Keratinocyte (primary cell): ENCODE results near the gene NPY4R2.
"Not testable (repeated sequence)": the region's sequence is repeated elsewhere in the genome, so short reads cannot be mapped to it uniquely, and the experiment has no call there.

ENCODE experiments used
- CTCF ChIP-seq, 3 experiments: IDR thresholded peaks in 1 of 3; conservative IDR thresholded peaks in 1 of 3; optimal IDR thresholded peaks in 1 of 3; 2 replicates in 2 of 3; 3 replicates in 1 of 3; pipeline versions ENCODE3 to v1.5.1; 2011; ENCODE audit warnings: low read length in 3 of 3, mild to moderate bottlenecking in 3 of 3, moderate library complexity in 2 of 3, control low read depth in 1 of 3, inconsistent platforms in 1 of 3; ENCODE audit not compliant: insufficient read depth in 2 of 3; ENCODE audit errors: extremely low read depth in 1 of 3
- EZH2 ChIP-seq: IDR thresholded peaks from one replicate; pipeline ENCODE4 v1.6.1; 2012; ENCODE audit warnings: inconsistent platforms, mild to moderate bottlenecking, low read length, moderate library complexity

GRCh38 chr10:47960699-47961098 lies 42.2 kb downstream of the NPY4R2 start:
- not testable (repeated sequence) for TF ChIP-seq CTCF (optimal IDR thresholded peaks at IDR 0.05 in 1 of 3, IDR thresholded peaks at IDR 0.05 in 1 of 3, conservative IDR thresholded peaks at IDR 0.05 in 1 of 3; ENCODE audit: extremely low read depth in 1 of 3, insufficient read depth in 2 of 3, low read length in 3 of 3); EZH2
